HG02571 (cell line): ENCODE data around the gene MDM2.
"Not testable (repeated sequence)": the region's sequence is repeated elsewhere in the genome, so short reads cannot be mapped to it uniquely, and the experiment has no call there.

ENCODE experiments used
- ATAC-seq: cut with Tn5 transposase; IDR thresholded peaks from one replicate; pipeline ENCODE4 v1.9.1; 2021; ENCODE audit warnings: mild to moderate bottlenecking, moderate library complexity; ENCODE audit not compliant: unreplicated experiment

The MDM2 gene

GRCh38 chr12:68824597-68825250 is 16.7 kb downstream of the MDM2 start:
- ATAC-seq: no peak

- ATAC-seq: no peak
These were observed 17.7 kb downstream of the MDM2 start for GRCh38 chr12:68825569-68826217.

GRCh38 chr12:68827895-68828671 is 20.1 kb downstream of the MDM2 start:
- ATAC-seq: no peak

- ATAC-seq: no peak
These were observed 20.7 kb downstream of the MDM2 start for GRCh38 chr12:68828672-68829068.

- ATAC-seq: no peak
These were observed 23.3 kb downstream of the MDM2 start for GRCh38 chr12:68831272-68831671.

- no peak for ATAC-seq
These were observed 23.9 kb downstream of the MDM2 start for GRCh38 chr12:68831751-68832503.

GRCh38 chr12:68832504-68832867 is 24.5 kb downstream of the MDM2 start:
- no peak for ATAC-seq

GRCh38 chr12:68833508-68833907 is 25.5 kb downstream of the MDM2 start:
- no peak for ATAC-seq

GRCh38 chr12:68835333-68835908 is 27.4 kb downstream of the MDM2 start:
- no peak for ATAC-seq

- ATAC-seq: no peak
These were observed 29.2 kb downstream of the MDM2 start for GRCh38 chr12:68837215-68837614.

- no peak for ATAC-seq
These were observed 30.3 kb downstream of the MDM2 start for GRCh38 chr12:68838046-68838886.

- ATAC-seq: no peak
These were observed 31.5 kb downstream of the MDM2 start for GRCh38 chr12:68839183-68840147.

GRCh38 chr12:68841175-68841574 is 33.2 kb downstream of the MDM2 start:
- not testable (repeated sequence) for ATAC-seq

GRCh38 chr12:68841717-68842116 is 33.7 kb downstream of the MDM2 start:
- no peak for ATAC-seq

GRCh38 chr12:68842123-68842522 is 34.1 kb downstream of the MDM2 start:
- no peak for ATAC-seq

GRCh38 chr12:68842784-68843567 is 35.0 kb downstream of the MDM2 start:
- ATAC-seq: no peak

- ATAC-seq: no peak
These were observed 36.4 kb downstream of the MDM2 start for GRCh38 chr12:68844318-68844745.
